IMR-90 (cell line): ENCODE data around the gene TMEM204. TPM values are rescaled to one million over a fixed set of nuclear protein-coding genes. Genes with fewer than 3 reads are reported as not detected.

Experiments used
- ATAC-seq: fragments of 200-7000 bp; cut with Tn5 transposase; 2 replicates; pipeline ENCODE4 v1.9.1; 2020; ENCODE audit warnings: low read depth, mild to moderate bottlenecking, moderate library complexity
- BruUV-seq: library from RNA; stranded (reverse); fragments of 400-500 nt; replicated peaks from 2 replicates; lab custom pipeline; 2021; lab: Mats Ljungman, UMichigan
- CTCF ChIA-PET: fragments of 300-600 bp; formaldehyde crosslinking; extraction: SDS; loops from one replicate; lab custom pipeline; 2021; ENCODE audit warnings: antibody characterized with exemption; lab: Yijun Ruan, JAX
- POLR2A ChIA-PET: fragments of 300-600 bp; sonication (Branson Sonifier 250); formaldehyde crosslinking; loops from one replicate; lab custom pipeline; 2022; ENCODE audit warnings: antibody characterized with exemption; ENCODE audit not compliant: unreplicated experiment; lab: Charles Lee
- DNase-seq: peaks from one replicate; pipeline ENCODE4 v3.0.0; 2013
- H2AFZ ChIP-seq: replicated peaks from 2 replicates; pipeline ENCODE3; 2013; ENCODE audit warnings: low read length, mild to moderate bottlenecking; ENCODE audit not compliant: poor library complexity
- H2AK5ac ChIP-seq: 2 replicates; pipeline ENCODE4 v1.6.1; 2013; ENCODE audit warnings: low read depth, low read length, inconsistent platforms
- H2AK9ac ChIP-seq: replicated peaks from 2 replicates; pipeline ENCODE3; 2013; ENCODE audit warnings: mild to moderate bottlenecking, low read depth, low read length, moderate library complexity; ENCODE audit not compliant: poor library complexity
- H2BK120ac ChIP-seq: 2 replicates; pipeline ENCODE4 v1.6.1; 2013; ENCODE audit warnings: low read depth, low read length, inconsistent platforms
- H2BK15ac ChIP-seq: 3 replicates; pipeline ENCODE4 v1.6.1; 2013; ENCODE audit warnings: low read depth, low read length, inconsistent platforms
- H2BK20ac ChIP-seq: 2 replicates; pipeline ENCODE4 v1.6.1; 2013; ENCODE audit warnings: low read depth, mild to moderate bottlenecking, inconsistent platforms, low read length, moderate library complexity
- H2BK5ac ChIP-seq: 2 replicates; pipeline ENCODE4 v1.6.1; 2013; ENCODE audit warnings: mild to moderate bottlenecking, low read depth, low read length, inconsistent platforms; ENCODE audit not compliant: poor library complexity, severe bottlenecking
- H3K14ac ChIP-seq: replicated peaks from 2 replicates; pipeline ENCODE4 v1.6.1; 2013; ENCODE audit warnings: low read depth, low read length, inconsistent platforms
- H3K18ac ChIP-seq: 2 replicates; pipeline ENCODE4 v1.6.1; 2013; ENCODE audit warnings: low read depth, low read length, control low read depth
- H3K23ac ChIP-seq: 2 replicates; pipeline ENCODE4 v1.6.1; 2013; ENCODE audit warnings: low read depth, low read length, inconsistent platforms
- H3K27ac ChIP-seq: 2 replicates; pipeline ENCODE4 v1.5.1; 2013; ENCODE audit warnings: mild to moderate bottlenecking, control low read depth, low read length; ENCODE audit not compliant: insufficient read depth
- H3K27me3 ChIP-seq: 2 replicates; pipeline ENCODE4 v1.6.1; 2013; ENCODE audit warnings: low read length; ENCODE audit not compliant: control insufficient read depth, insufficient read depth
- H3K36me3 ChIP-seq: 2 replicates; pipeline ENCODE4 v1.6.1; 2013; ENCODE audit warnings: low read length, mixed read lengths; ENCODE audit not compliant: control insufficient read depth, insufficient read depth
- H3K4ac ChIP-seq: 2 replicates; pipeline ENCODE4 v1.6.1; 2013; ENCODE audit warnings: low read depth, low read length, inconsistent platforms
- H3K4me1 ChIP-seq: 2 replicates; pipeline ENCODE4 v1.6.1; 2013; ENCODE audit warnings: low read length, mixed read lengths; ENCODE audit not compliant: control insufficient read depth, insufficient read depth
- H3K4me2 ChIP-seq: 2 replicates; pipeline ENCODE4 v1.6.1; 2013; ENCODE audit warnings: low read depth, mild to moderate bottlenecking, control low read depth, low read length, moderate library complexity
- H3K4me3 ChIP-seq: 2 replicates; pipeline ENCODE4 v1.5.1; 2013; ENCODE audit warnings: low read depth, mild to moderate bottlenecking, control low read depth, low read length, moderate library complexity; ENCODE audit not compliant: insufficient read depth
- H3K56ac ChIP-seq: 2 replicates; pipeline ENCODE4 v1.6.1; 2013; ENCODE audit warnings: low read length, inconsistent platforms; ENCODE audit not compliant: insufficient read depth; ENCODE audit errors: extremely low read depth
- H3K79me1 ChIP-seq, 2 experiments: 2 replicates each; pipeline ENCODE4 v1.6.1; 2013; ENCODE audit warnings: low read length in 2 of 2, inconsistent platforms in 1 of 2, low read depth in 1 of 2
- H3K9ac ChIP-seq: 2 replicates; pipeline ENCODE4 v1.6.1; 2013; ENCODE audit warnings: low read depth, low read length, control low read depth
- H3K9me1 ChIP-seq: 2 replicates; pipeline ENCODE4 v1.6.1; 2013; ENCODE audit warnings: low read length, inconsistent platforms; ENCODE audit not compliant: insufficient read depth
- H3K9me3 ChIP-seq: 2 replicates; pipeline ENCODE4 v1.6.1; 2013; ENCODE audit warnings: low read length; ENCODE audit not compliant: control insufficient read depth, insufficient read depth
- H4K20me1 ChIP-seq: 2 replicates; pipeline ENCODE4 v1.6.1; 2013; ENCODE audit warnings: low read length, inconsistent platforms; ENCODE audit not compliant: insufficient read depth
- H4K5ac ChIP-seq: 2 replicates; pipeline ENCODE4 v1.6.1; 2013; ENCODE audit warnings: mild to moderate bottlenecking, low read depth, low read length, control low read depth
- H4K8ac ChIP-seq, 2 experiments: 2 replicates each; pipeline ENCODE4 v1.6.1; 2013; ENCODE audit warnings: low read depth in 2 of 2, low read length in 2 of 2, control low read depth in 1 of 2, inconsistent platforms in 1 of 2
- H4K91ac ChIP-seq: 2 replicates; pipeline ENCODE4 v1.6.1; 2013; ENCODE audit warnings: low read depth, low read length, inconsistent platforms; ENCODE audit not compliant: insufficient read depth
- BHLHE40 ChIP-seq: fragments of 150-350 bp; IDR thresholded peaks from 2 replicates; pipeline ENCODE4 v1.6.1; 2016; ENCODE audit warnings: mild to moderate bottlenecking, low read depth, low read length
- CEBPB ChIP-seq: IDR thresholded peaks from 2 replicates; pipeline ENCODE4 v1.6.1; 2012; ENCODE audit warnings: low read depth, low read length, improper control_type of control experiment
- CHD1 ChIP-seq: IDR thresholded peaks from 2 replicates; pipeline ENCODE4 v1.6.1; 2012; ENCODE audit warnings: low read depth, low read length, improper control_type of control experiment
- FOS ChIP-seq: fragments of 150-350 bp; IDR thresholded peaks from 2 replicates; pipeline ENCODE4 v1.6.1; 2016; ENCODE audit warnings: low read depth, low read length
- MAFK ChIP-seq: IDR thresholded peaks from 2 replicates; pipeline ENCODE4 v1.6.1; 2012; ENCODE audit warnings: low read depth, low read length, improper control_type of control experiment
- MAZ ChIP-seq: IDR thresholded peaks from 2 replicates; pipeline ENCODE4 v1.6.1; 2012; ENCODE audit warnings: low read depth, mild to moderate bottlenecking, low read length, improper control_type of control experiment, moderate library complexity, borderline replicate concordance
- MXI1 ChIP-seq: IDR thresholded peaks from 2 replicates; pipeline ENCODE4 v1.6.1; 2012; ENCODE audit warnings: low read depth, mild to moderate bottlenecking, low read length, moderate library complexity, borderline replicate concordance
- NFE2L2 ChIP-seq: fragments of 150-350 bp; IDR thresholded peaks from 2 replicates; pipeline ENCODE4 v1.6.1; 2016; ENCODE audit warnings: low read depth, mild to moderate bottlenecking, low read length
- RAD21 ChIP-seq: IDR thresholded peaks from 2 replicates; pipeline ENCODE4 v1.6.1; 2012; ENCODE audit warnings: low read length, improper control_type of control experiment
- RFX5 ChIP-seq: IDR thresholded peaks from 2 replicates; pipeline ENCODE4 v1.8.0; 2012; ENCODE audit warnings: low read depth, mild to moderate bottlenecking, low read length, moderate library complexity
- SMC3 ChIP-seq: fragments of 150-350 bp; IDR thresholded peaks from 2 replicates; pipeline ENCODE4 v1.6.1; 2016; ENCODE audit warnings: low read depth, mild to moderate bottlenecking, antibody characterized with exemption, low read length, moderate library complexity
- WGBS, 2 experiments: methylation state at CpG; one replicate each; pipeline versions ENCODE4 v1.1.5 to v1.1.7; 2013; ENCODE audit warnings: missing lambda C conversion rate in 2 of 2; ENCODE audit not compliant: insufficient read length in 1 of 2; ENCODE audit errors: extremely low coverage in 2 of 2; 5-methylcytosine and 5-hydroxymethylcytosine counted together
- dilution Hi-C: fragments of 300-500 bp; cut with HindIII; formaldehyde crosslinking; loops from one replicate; pipeline ENCODE4 v1.14.3; 2018; ENCODE audit warnings: low sequenced_read_pairs; ENCODE audit not compliant: unreplicated experiment
- in situ Hi-C: fragments of 300-500 bp; cut with MboI; formaldehyde crosslinking; loops from 3 replicates; pipeline ENCODE4 v1.14.3; 2019; ENCODE audit warnings: low sequenced_read_pairs, inconsistent platforms, mixed read lengths
- intact Hi-C: fragments of 100-400 bp; cut with micrococcal nuclease; formaldehyde crosslinking; loops from 2 replicates; pipeline ENCODE4 v1.10.0; 2022
- polyA plus RNA-seq, 3 experiments: library from polyadenylated mRNA; depleted of rRNA; stranded (reverse); fragments of >200 nt; gene quantifications; 2 replicates each; pipeline ENCODE4 v1.2.3, GENCODE V29; 2012; ENCODE audit warnings: low replicate concordance in 1 of 3
- total RNA-seq: library from RNA; depleted of rRNA; stranded (reverse); fragments of >200 nt; gene quantifications from 2 replicates; pipeline ENCODE4 v1.2.3, GENCODE V29; 2012
- TF ChIP-seq, protein P1 (sequence below): fragments of 150-350 bp; IDR thresholded peaks from 2 replicates; pipeline ENCODE4 v1.6.1; 2017; ENCODE audit warnings: mild to moderate bottlenecking, antibody characterized with exemption, low read length, low read depth
- TF ChIP-seq, protein P2 (sequence below): conservative IDR thresholded peaks from 2 replicates; pipeline ENCODE4 v1.5.1; 2012; ENCODE audit warnings: mild to moderate bottlenecking, low read depth, low read length, improper control_type of control experiment

Gene TMEM204
- total and polyA plus RNA-seq, 2 of the 4 experiments (the other 2 are of a cell fraction): 7.0 to 12.3 TPM

DNA sequence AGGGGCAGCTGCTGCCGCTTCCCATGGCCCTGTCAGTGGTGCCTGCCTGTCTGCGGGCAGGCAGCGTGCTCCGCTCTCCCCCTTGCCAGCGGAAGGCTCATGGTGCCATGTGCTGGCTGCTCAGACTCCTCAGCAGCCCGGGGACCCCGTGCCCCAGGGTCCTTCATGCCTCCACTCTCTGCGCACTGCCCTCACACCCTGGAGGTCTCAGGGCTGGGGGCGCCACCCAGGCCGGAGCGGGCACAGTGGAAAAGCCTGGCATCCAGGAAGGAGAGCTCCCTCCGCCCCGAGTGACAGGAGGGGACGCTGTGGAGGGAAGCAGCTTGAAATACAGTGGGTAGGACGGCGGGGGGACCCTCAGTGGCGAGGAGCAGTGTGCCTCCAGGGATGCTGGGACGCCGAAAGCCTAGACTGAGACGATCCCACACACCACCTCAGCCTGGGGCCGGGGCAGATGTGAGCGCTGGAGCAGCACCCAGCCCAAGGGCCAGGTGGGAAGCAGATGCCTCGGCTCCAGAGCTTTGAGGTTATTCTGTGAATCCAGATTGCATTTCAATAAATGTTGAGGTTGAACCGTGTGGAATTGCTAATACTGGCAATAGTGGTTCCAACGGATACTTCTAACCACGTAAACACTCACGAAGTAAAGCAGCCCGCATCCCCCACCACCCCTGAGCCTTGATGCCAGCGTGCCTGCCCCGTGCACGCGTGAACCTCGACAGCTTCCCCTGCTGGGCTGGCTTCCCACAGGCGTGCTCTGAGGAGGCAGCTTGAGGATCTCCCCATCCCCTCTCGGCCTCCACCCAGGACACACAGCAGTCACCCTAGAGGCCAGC is 6.5 kb downstream of the TMEM204 start (continued):
- TF ChIP-seq, protein P1, sequence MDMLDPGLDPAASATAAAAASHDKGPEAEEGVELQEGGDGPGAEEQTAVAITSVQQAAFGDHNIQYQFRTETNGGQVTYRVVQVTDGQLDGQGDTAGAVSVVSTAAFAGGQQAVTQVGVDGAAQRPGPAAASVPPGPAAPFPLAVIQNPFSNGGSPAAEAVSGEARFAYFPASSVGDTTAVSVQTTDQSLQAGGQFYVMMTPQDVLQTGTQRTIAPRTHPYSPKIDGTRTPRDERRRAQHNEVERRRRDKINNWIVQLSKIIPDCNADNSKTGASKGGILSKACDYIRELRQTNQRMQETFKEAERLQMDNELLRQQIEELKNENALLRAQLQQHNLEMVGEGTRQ: no peak

DNA sequence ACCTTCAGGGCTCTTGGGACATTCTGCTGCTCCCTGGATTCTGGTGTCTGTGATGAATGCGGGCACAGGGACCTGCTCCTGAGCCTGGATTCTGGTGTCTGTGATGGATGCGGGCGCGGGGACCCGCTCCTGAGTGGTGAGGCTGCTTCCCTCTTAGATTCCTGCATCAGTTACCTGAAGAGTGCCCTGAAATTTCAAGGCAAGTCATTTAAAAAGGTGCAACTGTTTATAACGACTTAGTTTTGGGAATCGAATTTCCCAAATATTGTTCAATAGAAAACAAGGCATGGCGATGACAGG is 7.0 kb downstream of the TMEM204 start:
- H3K79me1 ChIP-seq: peaks cover 0 to 49% of the 10 kb centered on the region in 2 experiments; a peak in 2 of 4 replicates
- intact Hi-C loops: no loop called here
- H2AFZ ChIP-seq: no peak overlapping the region

More for the DNA sequence above, 7.0 kb downstream of the TMEM204 start:
- H3K18ac ChIP-seq: no peak overlapping the region
- TF ChIP-seq, protein P1: no peak
- TF ChIP-seq, protein P2, sequence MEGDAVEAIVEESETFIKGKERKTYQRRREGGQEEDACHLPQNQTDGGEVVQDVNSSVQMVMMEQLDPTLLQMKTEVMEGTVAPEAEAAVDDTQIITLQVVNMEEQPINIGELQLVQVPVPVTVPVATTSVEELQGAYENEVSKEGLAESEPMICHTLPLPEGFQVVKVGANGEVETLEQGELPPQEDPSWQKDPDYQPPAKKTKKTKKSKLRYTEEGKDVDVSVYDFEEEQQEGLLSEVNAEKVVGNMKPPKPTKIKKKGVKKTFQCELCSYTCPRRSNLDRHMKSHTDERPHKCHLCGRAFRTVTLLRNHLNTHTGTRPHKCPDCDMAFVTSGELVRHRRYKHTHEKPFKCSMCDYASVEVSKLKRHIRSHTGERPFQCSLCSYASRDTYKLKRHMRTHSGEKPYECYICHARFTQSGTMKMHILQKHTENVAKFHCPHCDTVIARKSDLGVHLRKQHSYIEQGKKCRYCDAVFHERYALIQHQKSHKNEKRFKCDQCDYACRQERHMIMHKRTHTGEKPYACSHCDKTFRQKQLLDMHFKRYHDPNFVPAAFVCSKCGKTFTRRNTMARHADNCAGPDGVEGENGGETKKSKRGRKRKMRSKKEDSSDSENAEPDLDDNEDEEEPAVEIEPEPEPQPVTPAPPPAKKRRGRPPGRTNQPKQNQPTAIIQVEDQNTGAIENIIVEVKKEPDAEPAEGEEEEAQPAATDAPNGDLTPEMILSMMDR: no peak
- TF ChIP-seq FOS (no peak), CEBPB (no peak), SMC3 (no peak), BHLHE40 (no peak), RAD21 (no peak), RFX5 (no peak), MXI1 (no peak), MAZ (no peak), NFE2L2 (no peak), MAFK (no peak), CHD1 (no peak)
- ATAC-seq: no peak
- H3K4me3 ChIP-seq: no peak overlapping the region
- ChIA-PET CTCF (no interaction called here), POLR2A (no interaction called here)
- no peak for DNase-seq
- H2BK120ac ChIP-seq: no peak overlapping the region
- H3K23ac ChIP-seq: no peak overlapping the region
- H3K9me3 ChIP-seq: no peaks in the 10 kb centered on the region
- no TSS peak for BruUV-seq
- H4K20me1 ChIP-seq: 0 out of 2 replicates have a peak, but pooled peaks cover 3% of the 10 kb centered on the region
- peaks cover 3% of the 10 kb centered on the region; the same call in 1 of the 2 replicates for H3K4me1 ChIP-seq
- no peak overlapping the region for H3K27ac ChIP-seq
- 95% methylated on average over 8 of the region's 8 CpGs; no CpG with 5 or more reads in 1 of the 2 experiments for WGBS, 2 experiments
- in situ Hi-C loops (no loop called here), dilution Hi-C loops (no loop called here)
- no peak overlapping the region for H2BK5ac ChIP-seq
- H4K8ac ChIP-seq: no peak overlapping the region
- peaks cover 27% of the 10 kb centered on the region for H3K36me3 ChIP-seq
- H3K9me1 ChIP-seq: 0 out of 2 replicates have a peak, but pooled peaks cover 5% of the 10 kb centered on the region
- no peak overlapping the region for H3K14ac ChIP-seq
- no peak overlapping the region for H2AK5ac ChIP-seq
- H3K27me3 ChIP-seq: no peaks in the 10 kb centered on the region
- no peak overlapping the region for H2BK20ac ChIP-seq
- no peak overlapping the region for H2AK9ac ChIP-seq
- H3K4me2 ChIP-seq: no peak overlapping the region
- H3K9ac ChIP-seq: no peak overlapping the region
- no peak overlapping the region for H4K5ac ChIP-seq
- H2BK15ac ChIP-seq: no peak overlapping the region
- no peak overlapping the region for H3K4ac ChIP-seq
- H3K56ac ChIP-seq: no peak overlapping the region
- no peak overlapping the region for H4K91ac ChIP-seq
